Caco-2 (cell line): ENCODE results near the gene MROH2A. TPM values are rescaled to one million over a fixed set of nuclear protein-coding genes. Genes with fewer than 3 reads are reported as not detected.

Experiments used
- BruUV-seq: library from RNA; stranded (reverse); fragments of 400-500 nt; replicated peaks from 2 replicates; lab custom pipeline; 2021; lab: Mats Ljungman, UMichigan
- CTCF ChIA-PET: fragments of 300-600 bp; sonication (Branson Sonifier 250); formaldehyde crosslinking; loops from one replicate; lab custom pipeline; 2022; ENCODE audit warnings: antibody characterized with exemption; lab: Charles Lee
- POLR2A ChIA-PET: fragments of 300-600 bp; sonication (Branson Sonifier 250); formaldehyde crosslinking; loops from one replicate; lab custom pipeline; 2022; ENCODE audit warnings: antibody characterized with exemption; lab: Charles Lee
- DNase-seq, 2 experiments: peaks; one replicate each; pipeline versions ENCODE4 v3.0.0 to v3.0.0-alpha.2; 2020 to 2022
- H3K27me3 ChIP-seq: replicated peaks from 2 replicates; pipeline ENCODE4 v1.6.0; 2011; ENCODE audit warnings: low read length; ENCODE audit not compliant: control insufficient read depth, insufficient read depth
- H3K36me3 ChIP-seq: 2 replicates; pipeline ENCODE4 v1.5.1; 2011; ENCODE audit warnings: low read length; ENCODE audit not compliant: control insufficient read depth, insufficient read depth
- H3K4me1 ChIP-seq: fragments of 250-450 bp; sonication (Bioruptor Pico); 2 replicates; pipeline ENCODE4 v1.5.1; 2020; ENCODE audit warnings: mild to moderate bottlenecking
- H3K4me3 ChIP-seq: 2 replicates; pipeline ENCODE4 v1.5.1; 2011; ENCODE audit warnings: low read depth, mild to moderate bottlenecking, control low read depth, low read length
- H3K9me3 ChIP-seq: fragments of 250-450 bp; sonication (Bioruptor Pico); 2 replicates; pipeline ENCODE4 v1.5.1; 2020; ENCODE audit warnings: mild to moderate bottlenecking, moderate library complexity
- H3K27ac Mint-ChIP-seq: one replicate; pipeline ENCODE4 v1.8.0; 2022; ENCODE audit warnings: mixed read lengths; ENCODE audit not compliant: unreplicated experiment
- H3K27me3 Mint-ChIP-seq: one replicate; pipeline ENCODE4 v1.8.0; 2022; ENCODE audit warnings: mixed read lengths; ENCODE audit not compliant: insufficient read depth, unreplicated experiment
- H3K36me3 Mint-ChIP-seq: one replicate; pipeline ENCODE4 v1.8.0; 2022; ENCODE audit warnings: mild to moderate bottlenecking, mixed read lengths; ENCODE audit not compliant: insufficient read depth, unreplicated experiment
- H3K4me1 Mint-ChIP-seq: one replicate; pipeline ENCODE4 v1.8.0; 2022; ENCODE audit warnings: low read depth, mixed read lengths; ENCODE audit not compliant: unreplicated experiment
- H3K4me3 Mint-ChIP-seq: one replicate; pipeline ENCODE4 v1.8.0; 2022; ENCODE audit warnings: mild to moderate bottlenecking, moderate library complexity, mixed read lengths; ENCODE audit not compliant: unreplicated experiment
- H3K9me3 Mint-ChIP-seq: one replicate; pipeline ENCODE4 v1.8.0; 2022; ENCODE audit warnings: mixed read lengths; ENCODE audit not compliant: unreplicated experiment
- intact Hi-C: fragments of 100-400 bp; cut with micrococcal nuclease; formaldehyde crosslinking; loops from one replicate; pipeline ENCODE4 v1.10.0; 2022; ENCODE audit not compliant: unreplicated experiment
- total RNA-seq: library from RNA; stranded (reverse); gene quantifications from 2 replicates; pipeline ENCODE4 v1.2.3, GENCODE V29; 2022
- TF ChIP-seq, protein P1 (sequence below), 2 experiments: fragments of 200-600 bp in 1 of 2; IDR thresholded peaks; 1 replicate in 1 of 2; 2 replicates in 1 of 2; pipeline versions ENCODE4 v1.5.1 to v1.8.0; 2011 to 2022; ENCODE audit warnings: antibody characterized with exemption in 1 of 2, control low read depth in 1 of 2, inconsistent platforms in 1 of 2, low read depth in 1 of 2, low read length in 1 of 2, mild to moderate bottlenecking in 1 of 2, moderate library complexity in 1 of 2; ENCODE audit not compliant: insufficient read depth in 1 of 2, severe bottlenecking in 1 of 2, unreplicated experiment in 1 of 2

MROH2A gene
- total RNA-seq, 1 experiment from 2014 or later = not detected

DNA sequence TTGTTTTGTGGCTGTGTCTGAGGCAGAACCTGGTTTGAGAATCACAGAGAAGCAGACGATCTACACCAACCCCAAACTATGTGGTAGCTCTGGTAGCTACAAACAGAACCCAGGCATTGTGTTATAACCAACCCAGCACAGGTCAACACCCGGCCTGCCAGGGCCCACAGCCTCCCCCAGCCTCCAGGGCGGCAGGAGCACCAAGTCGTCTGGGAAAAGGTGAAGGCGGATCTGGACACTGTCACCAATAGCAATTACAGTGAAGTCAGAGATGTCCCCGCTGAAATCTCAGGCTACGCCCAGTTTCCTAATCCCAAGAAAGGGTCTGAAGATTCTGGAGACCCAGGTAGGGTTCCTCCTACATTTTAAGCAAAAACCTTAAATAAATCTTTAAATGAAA is 72.6 kb downstream of the MROH2A start:
- Histone ChIP-seq H3K9me3 (no peaks in the 10 kb centered on the region), H3K27me3 (no peaks in the 10 kb centered on the region), H3K36me3 (no peaks in the 10 kb centered on the region; the same call in none of the 2 replicates), H3K4me1 (no peaks in the 10 kb centered on the region), H3K4me3 (no peak overlapping the region)
- Mint-ChIP-seq H3K27me3 (no peaks in the 10 kb centered on the region), H3K4me1 (peaks cover 6% of the 10 kb centered on the region), H3K27ac (no peak overlapping the region), H3K36me3 (peaks cover 52% of the 10 kb centered on the region), H3K9me3 (no peaks in the 10 kb centered on the region), H3K4me3 (no peak overlapping the region)
- no peak for DNase-seq
- intact Hi-C loops = no loop called here
- ChIA-PET CTCF (no interaction called here), POLR2A (interaction anchor here (0.9 kb wide), 1 partner anchor 284 kb away, joined by 5 read pairs; the partner anchor contains the start of gene USP40)
- TF ChIP-seq, protein P1, sequence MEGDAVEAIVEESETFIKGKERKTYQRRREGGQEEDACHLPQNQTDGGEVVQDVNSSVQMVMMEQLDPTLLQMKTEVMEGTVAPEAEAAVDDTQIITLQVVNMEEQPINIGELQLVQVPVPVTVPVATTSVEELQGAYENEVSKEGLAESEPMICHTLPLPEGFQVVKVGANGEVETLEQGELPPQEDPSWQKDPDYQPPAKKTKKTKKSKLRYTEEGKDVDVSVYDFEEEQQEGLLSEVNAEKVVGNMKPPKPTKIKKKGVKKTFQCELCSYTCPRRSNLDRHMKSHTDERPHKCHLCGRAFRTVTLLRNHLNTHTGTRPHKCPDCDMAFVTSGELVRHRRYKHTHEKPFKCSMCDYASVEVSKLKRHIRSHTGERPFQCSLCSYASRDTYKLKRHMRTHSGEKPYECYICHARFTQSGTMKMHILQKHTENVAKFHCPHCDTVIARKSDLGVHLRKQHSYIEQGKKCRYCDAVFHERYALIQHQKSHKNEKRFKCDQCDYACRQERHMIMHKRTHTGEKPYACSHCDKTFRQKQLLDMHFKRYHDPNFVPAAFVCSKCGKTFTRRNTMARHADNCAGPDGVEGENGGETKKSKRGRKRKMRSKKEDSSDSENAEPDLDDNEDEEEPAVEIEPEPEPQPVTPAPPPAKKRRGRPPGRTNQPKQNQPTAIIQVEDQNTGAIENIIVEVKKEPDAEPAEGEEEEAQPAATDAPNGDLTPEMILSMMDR (IDR thresholded peaks at IDR 0.05; ENCODE audit: insufficient read depth in 1 of 2, low read depth in 1 of 2, low read length in 1 of 2, severe bottlenecking in 1 of 2, unreplicated experiment in 1 of 2) = no peak
- no TSS peak for BruUV-seq

DNA sequence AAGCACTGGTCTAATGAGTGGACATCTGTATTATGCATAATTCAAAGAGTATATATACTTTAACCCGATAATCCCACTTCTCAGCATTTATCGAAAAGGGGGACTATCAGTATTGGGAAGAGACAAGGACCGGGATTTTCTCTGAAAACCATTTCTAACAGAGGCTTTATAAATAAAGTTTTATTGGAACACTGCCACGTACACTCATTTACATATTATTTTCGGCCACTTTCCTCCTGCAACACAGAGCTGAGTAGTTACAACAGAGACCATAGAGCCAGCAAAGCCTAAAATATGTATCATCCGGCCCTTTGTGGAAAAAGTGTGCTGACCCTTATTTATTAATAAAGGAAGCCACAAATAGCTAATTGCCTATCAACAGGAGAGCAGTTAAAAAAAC is 73.0 kb downstream of the MROH2A start:
- Mint-ChIP-seq H3K4me1 (peaks cover 6% of the 10 kb centered on the region), H3K27ac (no peak overlapping the region), H3K4me3 (no peak overlapping the region), H3K27me3 (no peaks in the 10 kb centered on the region), H3K9me3 (no peaks in the 10 kb centered on the region), H3K36me3 (peaks cover 48% of the 10 kb centered on the region)
- TF ChIP-seq, protein P1 (IDR thresholded peaks at IDR 0.05; ENCODE audit: insufficient read depth in 1 of 2, low read depth in 1 of 2, low read length in 1 of 2, severe bottlenecking in 1 of 2, unreplicated experiment in 1 of 2) = no peak
- Histone ChIP-seq H3K27me3 (no peaks in the 10 kb centered on the region), H3K4me3 (no peak overlapping the region), H3K9me3 (no peaks in the 10 kb centered on the region), H3K4me1 (no peaks in the 10 kb centered on the region), H3K36me3 (no peaks in the 10 kb centered on the region; the same call in none of the 2 replicates)
- intact Hi-C loops = no loop called here
- no peak for DNase-seq
- no TSS peak for BruUV-seq
- POLR2A ChIA-PET = no interaction called here
- CTCF ChIA-PET = no interaction called here

DNA sequence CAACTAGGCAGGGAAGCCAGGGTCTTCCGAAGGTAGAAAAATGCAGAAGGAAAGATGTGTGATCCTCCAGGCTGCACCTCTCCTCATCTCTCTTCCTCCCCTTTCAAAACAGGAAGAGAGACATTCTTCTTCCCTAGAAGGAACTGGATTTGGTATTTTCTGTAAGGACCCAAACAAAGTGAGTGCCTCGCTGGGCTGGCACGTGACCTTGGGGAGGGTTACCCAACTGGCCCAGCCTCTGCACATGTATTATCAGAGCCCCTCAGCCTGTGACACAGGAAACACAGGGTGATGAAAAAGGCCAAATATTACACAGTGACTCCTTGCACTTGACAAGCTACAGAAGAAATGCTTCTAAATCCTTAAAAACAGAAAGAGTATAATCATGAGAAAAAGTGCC is 73.9 kb downstream of the MROH2A start:
- CTCF ChIA-PET = no interaction called here
- POLR2A ChIA-PET = no interaction called here
- H3K9me3 ChIP-seq = no peaks in the 10 kb centered on the region
- no peaks in the 10 kb centered on the region for H3K27me3 ChIP-seq
- Mint-ChIP-seq H3K27ac (no peak overlapping the region), H3K4me3 (peak overlapping the region; percentile 91), H3K36me3 (peaks cover 41% of the 10 kb centered on the region), H3K9me3 (no peaks in the 10 kb centered on the region), H3K27me3 (no peaks in the 10 kb centered on the region), H3K4me1 (peaks cover 6% of the 10 kb centered on the region)
- no TSS peak for BruUV-seq
- no peaks in the 10 kb centered on the region for H3K4me1 ChIP-seq
- TF ChIP-seq, protein P1 (IDR thresholded peaks at IDR 0.05; ENCODE audit: insufficient read depth in 1 of 2, low read depth in 1 of 2, low read length in 1 of 2, severe bottlenecking in 1 of 2, unreplicated experiment in 1 of 2) = no peak
- no peak overlapping the region for H3K4me3 ChIP-seq
- DNase-seq = no peak
- no peaks in the 10 kb centered on the region; the same call in 1 of the 2 replicates for H3K36me3 ChIP-seq
- intact Hi-C loops = no loop called here
